ENCODE results near the gene HUS1.
"Not testable (repeated sequence)": the region's sequence is repeated elsewhere in the genome, so short reads cannot be mapped to it uniquely, and the experiment has no call there.

HUS1 gene
- total RNA-seq: 33.9 to 42.4 reads per million in 2 experiments

DNA sequence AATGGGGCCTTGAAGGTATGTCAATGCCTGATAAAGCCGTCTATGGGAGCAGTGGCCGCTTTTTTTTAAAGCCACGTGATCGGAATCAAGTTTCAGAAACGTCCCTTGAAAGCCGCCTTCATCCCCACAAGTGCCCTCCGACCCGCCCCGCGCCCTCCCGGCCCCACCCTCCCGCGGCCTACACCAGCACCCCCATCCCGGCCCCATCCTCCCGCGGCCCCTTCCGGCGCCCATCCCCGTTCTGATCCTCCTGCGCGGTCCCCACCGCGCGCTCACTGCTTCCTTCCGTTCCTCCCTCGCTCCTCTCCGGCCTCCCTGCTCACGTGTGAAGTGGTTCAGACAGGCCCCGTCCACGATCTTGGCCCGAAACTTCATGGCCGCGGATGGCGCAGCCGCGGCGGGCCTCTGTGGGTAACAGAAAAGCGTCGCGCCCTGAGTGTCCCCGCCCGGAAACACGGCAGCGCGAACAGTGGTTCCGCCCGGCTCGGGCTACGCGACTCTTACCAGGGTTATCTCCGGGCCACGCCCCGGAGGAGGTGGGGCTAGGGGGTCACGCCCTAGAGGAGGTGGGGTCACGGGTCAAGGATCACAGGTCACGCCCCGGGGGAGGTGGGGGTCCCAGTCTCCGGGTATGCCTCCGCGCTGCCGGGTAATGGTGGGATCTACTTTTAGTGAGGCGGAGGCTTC lies at the start of gene HUS1:
Gene HUS1 (minus strand): TSS at position 471 of the 687 bp plus-strand sequence. CDS start 96 bp downstream, at position 375.
- DNase-seq (ENCODE audit: low read depth): peak; percentile 81

DNA sequence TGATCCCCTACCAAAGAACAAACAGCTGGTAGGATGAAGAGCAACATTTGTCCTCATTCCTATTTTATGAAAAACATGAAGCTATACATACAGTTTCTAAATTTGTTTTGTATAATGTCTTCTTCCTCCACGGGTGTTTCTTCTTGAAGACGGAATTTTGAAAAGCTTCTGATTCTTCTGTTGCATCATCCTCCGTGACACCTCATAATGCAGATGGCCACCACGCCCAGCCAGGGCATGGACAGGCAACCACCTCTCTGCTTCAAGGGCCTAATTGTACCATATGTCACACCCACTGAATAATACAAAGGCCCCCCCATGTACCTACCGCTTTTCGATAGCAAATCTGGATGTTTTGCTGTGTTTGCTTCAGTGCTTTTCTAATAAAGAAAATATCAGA lies 49.5 kb upstream of the HUS1 start, which contains the start of gene SUN3:
Gene SUN3 (minus strand): TSS at position 170 of the 400 bp plus-strand sequence. CDS start 169 bp downstream, at position 1.
- no peak for DNase-seq (ENCODE audit: low read depth)

DNA sequence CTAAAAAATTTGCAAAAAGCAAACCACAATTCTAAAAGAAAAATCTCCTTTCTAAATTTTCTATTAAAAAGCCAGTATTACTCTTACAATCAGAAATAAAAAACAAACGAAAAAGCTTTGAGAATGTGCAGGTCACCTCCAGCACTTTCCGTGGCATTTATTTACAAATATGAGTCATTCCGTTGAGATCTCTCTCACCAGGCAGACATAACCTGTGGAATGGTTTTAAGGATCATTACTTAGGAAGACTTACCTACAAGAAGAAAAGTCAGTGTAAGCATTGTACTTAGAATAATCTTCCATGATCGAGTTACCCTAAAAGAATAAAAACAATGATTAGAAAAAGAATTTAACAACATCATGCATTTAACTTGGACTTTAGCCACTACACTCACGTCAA lies 46.2 kb upstream of the HUS1 start:
- DNase-seq (ENCODE audit: low read depth): no peak

DNA sequence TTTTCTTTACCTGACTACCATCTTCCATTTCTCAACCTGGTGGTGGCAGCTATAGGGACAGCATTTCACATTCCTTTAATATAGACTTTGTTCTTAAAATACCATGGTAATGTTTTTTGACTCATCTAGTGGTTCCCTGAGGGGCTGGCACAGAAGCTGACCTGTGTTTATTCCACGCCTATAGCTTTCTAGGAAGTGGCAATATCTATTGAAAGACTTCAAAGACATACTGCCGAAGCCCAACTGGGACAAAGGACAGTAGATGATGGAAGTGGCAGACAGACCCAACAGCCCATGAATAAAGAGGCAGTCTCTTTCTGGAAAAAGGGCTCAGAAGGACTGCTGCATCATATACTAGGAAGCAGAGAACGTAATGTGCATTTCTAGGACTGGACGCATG lies 38.3 kb upstream of the HUS1 start:
- no peak for DNase-seq (ENCODE audit: low read depth)

DNA sequence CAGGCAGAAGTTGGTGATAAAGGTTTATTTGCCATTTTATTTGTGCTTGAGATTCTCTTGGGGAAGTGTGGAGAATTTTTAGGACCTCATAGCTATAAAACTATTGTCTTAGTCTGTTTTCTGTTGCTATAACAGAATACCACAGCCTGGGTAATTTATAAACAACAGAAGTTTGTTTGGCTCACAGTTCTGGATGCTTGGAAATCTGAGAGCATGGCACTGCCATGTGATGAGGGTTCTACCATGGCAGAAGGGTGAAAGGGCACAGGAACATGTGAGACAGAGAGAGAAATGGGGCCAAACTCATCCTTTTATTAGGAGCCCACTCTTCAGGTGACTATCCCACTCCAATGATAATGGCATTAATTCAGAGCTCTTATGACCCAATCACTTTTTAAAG lies 37.2 kb upstream of the HUS1 start:
- DNase-seq (ENCODE audit: low read depth): no peak

DNA sequence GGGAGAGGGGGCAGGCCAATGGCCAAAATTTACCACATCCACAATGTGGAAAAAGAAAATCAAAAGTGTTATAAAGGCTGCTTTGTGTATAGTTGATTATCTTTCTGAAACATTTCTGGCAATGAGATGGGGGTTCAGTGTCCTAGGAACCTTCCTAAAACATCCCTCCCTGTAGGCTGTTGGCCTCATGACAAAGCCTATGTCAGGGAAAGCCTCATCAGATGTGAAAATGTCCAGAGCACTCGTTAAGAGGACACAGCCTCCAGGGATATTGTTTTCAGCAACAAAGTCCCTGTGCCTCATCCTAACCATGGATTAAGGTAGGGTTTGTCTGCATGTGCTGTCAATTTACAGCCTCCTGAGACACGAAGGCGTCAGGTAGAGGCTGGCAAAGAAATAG lies 32.5 kb upstream of the HUS1 start:
- DNase-seq (ENCODE audit: low read depth): no peak

DNA sequence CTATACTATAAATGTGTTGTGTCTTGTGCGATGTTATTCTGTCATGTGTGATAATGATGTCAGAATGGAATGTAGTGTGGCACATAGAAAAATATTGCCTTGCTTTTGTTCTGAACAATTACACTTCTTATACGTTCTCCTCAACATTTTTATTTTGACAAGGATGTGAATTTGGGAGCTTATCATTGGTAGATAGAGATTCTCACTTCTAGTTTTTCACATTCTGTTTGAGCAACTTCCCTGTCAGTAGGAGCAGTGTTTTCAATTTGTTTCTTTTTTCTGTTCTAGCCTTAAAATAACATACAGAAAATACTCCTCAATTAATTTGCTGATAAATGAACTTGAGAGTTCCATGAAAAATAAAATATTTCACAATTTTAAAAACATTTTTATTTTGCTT lies 31.9 kb upstream of the HUS1 start:
- no peak for DNase-seq (ENCODE audit: low read depth)

DNA sequence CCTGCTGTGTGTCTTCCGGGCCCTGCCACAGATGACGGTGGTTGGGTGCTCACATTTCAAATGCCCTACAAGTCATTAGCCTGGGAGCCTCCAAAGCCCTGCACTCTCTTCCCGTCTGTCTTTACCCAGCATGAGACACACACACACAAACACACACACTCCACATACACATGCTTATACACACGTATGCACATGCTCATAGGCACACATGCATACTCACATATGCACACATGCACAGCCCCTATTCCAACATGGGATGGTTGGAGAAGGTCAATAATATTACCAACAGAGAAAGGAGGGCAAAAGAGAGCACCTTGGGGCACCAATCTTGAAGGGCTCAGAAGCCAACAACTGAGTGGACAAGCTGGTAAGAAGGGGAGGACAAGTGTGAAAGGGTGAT lies 30.5 kb upstream of the HUS1 start:
- DNase-seq (ENCODE audit: low read depth): no peak

DNA sequence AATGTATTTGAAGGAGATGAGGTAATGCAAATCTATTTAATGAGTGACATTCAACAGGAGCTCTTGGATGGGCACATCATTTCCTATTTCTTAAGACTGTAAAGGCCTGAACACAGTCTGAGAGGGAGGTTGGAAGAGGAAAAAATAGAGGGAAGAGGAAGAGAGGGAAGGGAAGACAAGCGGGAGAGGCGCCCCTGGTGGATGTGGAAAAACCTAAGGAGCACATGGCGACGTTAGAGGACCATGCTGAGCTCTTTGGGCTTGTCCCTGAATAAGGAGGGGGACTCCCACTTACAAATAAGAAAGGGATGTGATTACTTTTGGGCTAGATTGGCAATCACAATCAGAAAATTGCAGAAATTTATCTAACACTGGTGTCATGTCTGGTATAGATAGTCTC lies 29.8 kb upstream of the HUS1 start:
- DNase-seq (ENCODE audit: low read depth): no peak

DNA sequence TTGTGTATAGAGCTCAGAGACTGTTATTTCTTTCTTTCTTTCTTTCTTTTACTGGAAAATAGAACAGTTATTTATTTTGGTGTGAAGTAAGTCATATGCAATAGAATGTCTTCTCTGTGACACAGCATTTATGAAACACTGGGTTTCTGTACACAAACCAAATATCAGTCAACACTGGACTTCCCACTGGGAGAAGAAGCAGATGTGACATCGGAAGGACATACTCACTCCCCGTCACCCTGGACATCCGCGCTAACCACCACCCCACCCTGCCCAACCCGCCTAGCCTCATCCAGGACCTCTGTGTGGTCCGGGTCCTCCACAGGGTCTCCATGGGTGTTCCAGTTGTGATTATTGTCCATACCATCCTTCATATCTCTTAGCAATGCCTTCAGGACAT lies 27.5 kb upstream of the HUS1 start:
- no peak for DNase-seq (ENCODE audit: low read depth)

DNA sequence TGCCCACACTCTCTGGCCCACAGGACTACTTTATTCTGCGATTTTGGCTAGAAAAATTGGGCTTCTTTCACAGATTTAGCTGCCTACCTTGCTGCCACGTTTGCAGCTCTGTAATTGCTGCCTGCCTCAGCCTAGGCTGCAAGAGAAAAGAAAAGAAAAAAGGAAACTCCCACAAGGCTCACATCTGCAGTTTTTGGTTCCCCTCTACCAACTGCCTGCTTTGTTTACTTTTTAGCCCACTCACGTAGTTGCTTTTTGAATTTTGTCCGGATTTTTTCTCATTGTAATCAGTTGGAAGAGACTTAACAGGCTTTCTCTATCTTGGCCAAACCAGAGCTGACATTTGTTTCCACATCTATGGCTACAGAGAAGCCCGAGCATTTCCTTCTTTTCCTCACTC lies 25.2 kb upstream of the HUS1 start:
- DNase-seq (ENCODE audit: low read depth): no peak

DNA sequence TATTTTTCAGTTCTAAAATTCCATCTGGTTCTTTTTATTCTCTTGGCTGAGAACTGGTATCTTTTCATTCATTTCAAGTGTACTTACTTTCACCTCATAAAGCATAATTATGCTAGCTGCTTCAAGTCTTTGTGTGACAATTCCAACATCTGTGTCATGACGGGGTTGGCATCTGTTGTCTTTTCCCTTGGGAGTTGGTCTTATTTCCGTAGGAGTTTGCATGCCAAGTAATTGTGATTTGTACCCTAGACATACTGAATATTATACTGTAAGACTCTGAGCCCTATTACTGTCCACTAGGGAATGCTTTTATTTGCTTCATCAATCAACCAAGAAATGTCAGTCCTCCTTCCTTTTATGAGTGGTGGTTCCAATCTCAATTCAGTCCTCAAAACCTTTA lies 24.6 kb upstream of the HUS1 start:
- DNase-seq (ENCODE audit: low read depth): no peak

DNA sequence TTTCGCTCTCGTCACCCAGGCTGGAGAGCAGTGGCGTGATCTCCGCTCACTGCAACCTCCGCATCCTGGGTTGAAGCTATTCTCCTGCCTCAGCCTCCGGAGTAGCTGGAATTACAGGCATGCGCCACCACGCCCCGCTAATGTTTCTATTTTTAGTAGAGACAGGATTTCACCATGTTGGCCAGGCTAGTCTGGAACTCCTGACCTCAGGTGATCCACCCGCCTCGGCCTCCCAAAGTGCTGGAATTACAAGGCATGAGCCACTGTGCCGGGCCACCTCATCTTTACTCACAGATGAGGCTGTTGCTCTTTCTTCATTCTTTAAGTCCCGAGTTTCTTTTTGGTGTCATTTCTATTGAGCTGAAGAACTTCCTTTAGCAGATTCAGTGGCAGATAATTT lies 20.7 kb upstream of the HUS1 start:
- not testable (repeated sequence) for DNase-seq (ENCODE audit: low read depth)

DNA sequence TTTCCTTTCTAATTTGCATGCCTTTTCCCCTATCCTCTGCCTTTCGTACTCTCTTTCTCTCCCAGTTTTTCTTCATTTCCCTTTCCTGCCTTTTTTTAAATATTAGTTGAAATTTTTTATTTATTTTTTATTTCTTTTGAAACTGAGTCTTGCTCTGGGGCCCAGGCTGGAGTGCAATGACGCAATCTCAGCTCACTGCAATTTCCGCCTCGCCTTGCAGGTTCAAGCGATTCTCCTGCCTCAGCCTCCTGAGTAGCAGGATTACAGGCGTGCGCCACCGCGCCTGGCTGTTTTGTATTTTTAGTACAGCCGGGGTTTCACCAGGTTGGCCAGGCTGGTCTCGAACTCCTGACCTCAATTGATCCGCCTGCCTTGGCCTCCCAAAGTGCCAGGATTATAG lies 20.0 kb upstream of the HUS1 start:
- DNase-seq (ENCODE audit: low read depth): no peak

DNA sequence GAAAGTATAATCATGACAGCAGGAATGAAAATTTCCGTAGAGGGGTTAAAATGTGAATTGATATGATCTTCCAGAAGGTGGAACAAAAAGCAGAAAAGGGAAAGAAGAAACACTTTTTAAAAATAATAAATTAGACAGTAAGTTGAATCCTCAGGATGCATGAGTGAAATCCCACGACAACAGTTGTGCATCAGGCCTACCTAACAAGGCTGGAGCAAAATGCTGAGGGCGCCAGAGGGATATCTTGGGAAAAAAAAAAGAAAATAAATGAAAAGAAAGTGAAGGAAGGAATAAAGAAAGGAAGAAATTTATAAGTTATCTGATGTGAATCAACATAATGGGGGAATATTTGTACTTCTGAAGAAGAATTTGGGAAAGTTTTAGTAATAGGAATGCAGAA lies 13.0 kb upstream of the HUS1 start:
- DNase-seq (ENCODE audit: low read depth): no peak

DNA sequence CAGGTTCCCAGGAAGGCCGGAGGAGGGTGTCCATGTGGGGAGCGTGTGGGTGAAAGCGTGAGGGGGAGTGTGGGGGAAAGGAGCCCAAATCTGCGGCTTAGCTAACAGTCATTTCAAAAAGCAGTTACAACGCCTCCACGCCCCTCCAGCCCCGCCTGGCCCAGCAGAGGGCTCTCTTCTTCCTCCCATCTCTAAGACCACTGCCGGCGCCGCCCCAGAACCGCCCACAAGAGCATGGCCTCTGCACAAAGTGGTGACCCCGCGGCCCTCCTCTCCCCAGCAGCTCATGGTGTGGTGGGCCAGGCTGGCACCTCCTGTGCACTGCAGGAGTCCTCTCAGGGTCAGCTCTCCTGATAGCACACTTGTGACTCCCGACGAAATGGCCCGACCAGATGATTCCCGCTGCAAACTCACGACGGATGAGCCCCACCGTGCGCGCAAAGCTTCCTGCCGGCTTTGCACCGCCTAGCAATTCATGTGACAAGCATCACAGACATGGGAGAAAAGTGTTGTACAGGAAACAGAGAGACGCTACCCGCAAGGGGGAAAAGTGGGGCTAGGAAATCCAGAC lies 12.4 kb upstream of the HUS1 start:
- peak; percentile 70 for DNase-seq (ENCODE audit: low read depth)

DNA sequence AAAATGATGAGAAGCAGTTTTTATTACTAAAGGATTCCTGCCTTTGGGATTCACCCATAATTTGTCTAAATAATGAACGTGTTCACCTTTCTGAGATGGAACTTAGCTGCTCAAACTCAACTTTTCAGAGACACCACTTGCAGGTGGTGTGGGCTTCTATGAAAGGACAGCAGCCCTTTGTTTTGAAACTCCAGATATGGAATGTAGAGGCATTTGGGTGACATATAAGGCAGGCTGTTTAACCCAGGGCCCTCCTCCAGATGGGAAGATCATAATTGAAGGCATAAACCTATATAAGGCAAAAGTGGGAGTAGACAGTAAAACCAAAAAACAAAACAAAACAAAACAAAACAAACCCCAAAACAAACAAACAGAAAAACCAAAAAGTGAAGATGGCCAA lies 11.9 kb upstream of the HUS1 start:
- DNase-seq (ENCODE audit: low read depth): no peak

DNA sequence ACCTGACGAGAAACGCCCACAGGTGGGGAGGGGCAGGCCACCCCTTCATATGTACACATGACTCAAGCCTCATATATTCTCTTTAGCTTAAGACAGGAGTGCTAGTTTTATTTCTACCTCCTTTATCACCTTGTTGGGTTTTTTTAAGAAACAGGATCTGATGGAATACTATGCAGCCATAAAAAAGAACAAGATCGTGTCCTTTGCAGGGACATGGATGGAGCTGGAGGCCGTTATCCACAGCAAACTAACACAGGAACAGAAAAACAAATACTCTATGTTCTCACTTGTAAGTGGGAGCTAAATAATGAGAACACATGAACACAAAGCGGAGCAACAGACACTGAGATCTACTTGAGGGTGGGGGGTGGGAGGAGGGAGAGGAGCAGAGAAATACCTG lies 11.2 kb upstream of the HUS1 start:
- DNase-seq (ENCODE audit: low read depth): no peak

DNA sequence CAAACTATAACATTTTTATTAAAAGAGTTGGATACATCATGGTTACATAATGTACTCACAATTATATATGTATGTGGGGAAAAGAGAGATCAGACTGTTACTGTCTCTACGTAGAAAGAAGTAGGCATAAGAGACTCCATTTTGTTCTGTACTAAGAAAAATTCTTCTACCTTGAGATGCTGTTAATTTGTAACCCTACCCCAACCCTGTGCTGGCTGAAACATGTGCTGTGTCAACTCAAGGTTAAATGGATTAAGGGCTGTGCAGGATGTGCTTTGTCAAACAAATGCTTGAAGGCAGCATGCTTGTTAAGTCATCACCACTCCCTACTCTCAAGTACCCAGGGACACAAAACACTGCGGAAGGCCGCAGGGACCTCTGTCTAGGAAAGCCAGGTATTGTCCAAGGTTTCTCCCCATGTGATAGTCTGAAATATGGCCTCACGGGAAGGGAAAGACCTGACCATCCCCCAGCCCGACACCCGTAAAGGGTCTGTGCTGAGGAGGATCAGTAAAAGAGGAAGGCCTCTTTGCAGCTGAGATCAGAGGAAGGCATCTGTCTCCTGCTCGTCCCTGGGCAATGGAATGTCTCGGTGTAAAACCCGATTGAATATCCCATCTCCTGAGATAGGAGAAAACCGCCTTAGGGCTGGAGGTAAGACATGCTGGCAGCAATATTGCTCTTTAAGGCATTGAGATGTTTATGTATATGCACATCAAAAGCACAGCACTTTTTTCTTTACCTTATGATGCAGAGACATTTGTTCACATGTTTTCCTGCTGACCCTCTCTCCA lies 10.4 kb upstream of the HUS1 start:
- DNase-seq (ENCODE audit: low read depth): not testable (repeated sequence)

DNA sequence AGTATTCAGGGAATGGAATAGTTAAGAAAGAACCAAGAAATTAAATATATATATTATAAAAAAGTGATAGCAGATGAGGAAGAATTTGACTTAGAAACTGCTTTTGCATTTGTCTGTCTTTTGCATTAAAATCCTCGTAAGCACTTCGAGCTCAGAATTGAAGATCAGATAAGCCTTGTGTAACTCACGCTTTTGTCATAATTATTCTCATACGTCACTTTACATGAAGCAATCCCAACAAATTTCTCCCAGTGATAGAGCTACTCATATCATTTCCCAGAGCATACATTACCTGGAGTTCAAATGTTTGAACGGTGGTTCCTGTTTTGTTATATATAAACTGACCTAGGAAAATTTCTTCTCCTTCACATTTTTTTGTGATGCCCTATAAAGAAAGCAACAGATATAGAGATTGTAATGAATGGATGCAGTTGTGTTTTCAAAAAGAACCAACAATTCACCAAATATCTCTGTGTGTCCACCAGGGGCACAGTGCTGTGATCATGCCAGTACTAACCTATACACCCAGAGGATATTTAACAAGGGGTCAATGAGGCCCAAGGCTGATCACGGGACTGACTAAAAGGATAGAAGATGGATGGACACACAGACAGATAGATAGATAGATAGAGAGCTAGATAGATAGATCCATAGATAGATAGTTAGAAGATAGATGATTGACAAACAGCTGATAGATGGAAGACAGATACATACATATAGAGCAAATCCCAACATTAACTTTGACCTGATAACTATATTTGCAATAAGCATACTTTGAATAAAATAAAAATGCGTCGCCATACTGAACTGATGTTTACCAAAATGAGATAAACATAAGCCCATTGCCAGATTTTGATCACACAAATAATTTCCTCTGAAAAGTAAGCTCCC lies 9.3 kb upstream of the HUS1 start:
- DNase-seq (ENCODE audit: low read depth): no peak

DNA sequence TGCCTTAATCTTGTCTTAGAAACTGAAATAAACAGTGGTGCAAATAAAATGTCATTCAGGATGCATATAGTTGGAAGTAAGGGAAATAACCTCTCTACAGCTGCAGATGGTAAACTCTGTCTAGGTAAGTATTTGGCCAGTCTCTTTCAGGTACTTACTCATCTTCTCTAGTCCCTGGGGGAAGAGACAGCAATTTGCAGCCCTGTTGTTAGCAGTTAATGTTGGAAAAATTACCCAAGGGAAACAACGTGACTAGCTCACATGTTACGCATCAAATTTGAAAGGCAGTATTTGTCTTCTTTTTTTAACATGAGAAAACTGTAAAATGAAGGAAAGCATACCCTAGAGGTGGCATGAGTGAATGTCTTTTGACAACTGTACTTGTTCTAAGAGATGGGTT lies 3.2 kb upstream of the HUS1 start:
- no peak for DNase-seq (ENCODE audit: low read depth)

DNA sequence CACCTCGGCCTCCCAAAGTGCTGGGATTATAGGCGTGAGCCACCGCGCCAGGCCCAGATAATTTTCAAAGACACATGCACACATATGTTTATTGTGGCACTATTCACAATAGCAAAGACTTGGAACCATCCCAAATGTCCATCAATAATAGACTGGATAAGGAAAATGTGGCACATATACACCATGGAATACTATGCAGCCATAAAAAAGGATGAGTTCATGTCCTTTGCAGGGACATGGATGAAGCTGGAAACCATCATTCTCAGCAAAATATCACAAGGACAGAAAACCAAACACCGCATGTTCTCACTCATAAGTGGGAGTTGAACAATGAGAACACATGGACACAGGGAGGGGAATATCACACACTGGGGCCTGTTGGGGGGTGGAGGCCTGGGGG lies 1.2 kb upstream of the HUS1 start:
- not testable (repeated sequence) for DNase-seq (ENCODE audit: low read depth)
